ENCODE results near the gene DCLK3.

DNA sequence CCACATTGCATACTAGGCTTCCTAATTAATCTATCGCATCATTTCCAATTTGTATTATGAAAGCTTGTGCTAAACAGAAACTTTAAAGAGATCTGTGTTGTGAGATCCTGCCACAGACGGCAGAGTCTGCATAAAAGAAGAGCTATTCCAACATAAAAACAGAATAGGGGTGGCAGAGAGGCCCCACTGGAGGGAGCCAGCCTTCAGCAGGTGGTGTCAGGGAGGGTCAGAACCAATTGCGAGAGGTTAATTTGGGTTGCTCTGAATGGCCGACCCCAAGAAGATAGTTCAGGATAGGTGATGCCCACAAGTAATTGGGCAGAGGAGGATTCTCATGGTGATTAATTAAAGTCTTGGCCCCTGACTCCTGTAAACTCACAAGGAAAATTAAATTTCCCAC lies 74.8 kb downstream of the DCLK3 start:
- TF ChIP-seq, protein P1, sequence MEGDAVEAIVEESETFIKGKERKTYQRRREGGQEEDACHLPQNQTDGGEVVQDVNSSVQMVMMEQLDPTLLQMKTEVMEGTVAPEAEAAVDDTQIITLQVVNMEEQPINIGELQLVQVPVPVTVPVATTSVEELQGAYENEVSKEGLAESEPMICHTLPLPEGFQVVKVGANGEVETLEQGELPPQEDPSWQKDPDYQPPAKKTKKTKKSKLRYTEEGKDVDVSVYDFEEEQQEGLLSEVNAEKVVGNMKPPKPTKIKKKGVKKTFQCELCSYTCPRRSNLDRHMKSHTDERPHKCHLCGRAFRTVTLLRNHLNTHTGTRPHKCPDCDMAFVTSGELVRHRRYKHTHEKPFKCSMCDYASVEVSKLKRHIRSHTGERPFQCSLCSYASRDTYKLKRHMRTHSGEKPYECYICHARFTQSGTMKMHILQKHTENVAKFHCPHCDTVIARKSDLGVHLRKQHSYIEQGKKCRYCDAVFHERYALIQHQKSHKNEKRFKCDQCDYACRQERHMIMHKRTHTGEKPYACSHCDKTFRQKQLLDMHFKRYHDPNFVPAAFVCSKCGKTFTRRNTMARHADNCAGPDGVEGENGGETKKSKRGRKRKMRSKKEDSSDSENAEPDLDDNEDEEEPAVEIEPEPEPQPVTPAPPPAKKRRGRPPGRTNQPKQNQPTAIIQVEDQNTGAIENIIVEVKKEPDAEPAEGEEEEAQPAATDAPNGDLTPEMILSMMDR (IDR thresholded peaks at IDR 0.05; ENCODE audit: low read length), result no peak
- TF ChIP-seq EZH2phosphoT487 (IDR thresholded peaks at IDR 0.05; ENCODE audit: low read length), result no peak

Measured in MM.1S (cell line).